ENCODE data around the gene ADCY2. TPM values are rescaled to one million over a fixed set of nuclear protein-coding genes. Genes with fewer than 3 reads are reported as not detected.
A peak's percentile ranks its signal among the peaks of the same experiment; 100 is the strongest.

ADCY2 gene
- total RNA-seq, 2 donors from 2014 or later: 5.2 to 17.7 TPM

GRCh38 chr5:7434914-7435313 is 39.0 kb downstream of the ADCY2 start:
- no peaks in the 10 kb centered on the region for H3K4me1 ChIP-seq (replicated peaks)
- H3K36me3 ChIP-seq: no peaks in the 10 kb centered on the region
- H3K27ac ChIP-seq: no peak overlapping the region
- H3K4me3 ChIP-seq: no peak overlapping the region
- intact Hi-C loops (cut with DNase I): no loop called here
- H3K27me3 ChIP-seq (replicated peaks; ENCODE audit: insufficient read depth): no peaks in the 10 kb centered on the region
- H3K9me3 ChIP-seq: no peaks in the 10 kb centered on the region
- no peak for DNase-seq (ENCODE audit: low spot score)
- TF ChIP-seq POLR2A (IDR thresholded peaks at IDR 0.05) (no peak), POLR2AphosphoS5 (IDR thresholded peaks at IDR 0.05) (no peak), CTCF (IDR thresholded peaks at IDR 0.05) (no peak)
- 96% methylated on average over 6 of the region's 6 CpGs for WGBS

GRCh38 chr5:7435503-7435902 is 39.6 kb downstream of the ADCY2 start:
- H3K27ac ChIP-seq: no peak overlapping the region
- H3K27me3 ChIP-seq (replicated peaks; ENCODE audit: insufficient read depth): no peaks in the 10 kb centered on the region
- 46% methylated on average over 3 of the region's 3 CpGs for WGBS
- DNase-seq (ENCODE audit: low spot score): no peak
- intact Hi-C loops (cut with DNase I): no loop called here
- H3K9me3 ChIP-seq: no peaks in the 10 kb centered on the region
- no peak overlapping the region for H3K4me3 ChIP-seq
- TF ChIP-seq POLR2A (IDR thresholded peaks at IDR 0.05) (no peak), POLR2AphosphoS5 (IDR thresholded peaks at IDR 0.05) (no peak), CTCF (IDR thresholded peaks at IDR 0.05) (no peak)
- H3K4me1 ChIP-seq (replicated peaks): no peaks in the 10 kb centered on the region
- no peaks in the 10 kb centered on the region for H3K36me3 ChIP-seq

GRCh38 chr5:7436521-7436920 is 40.6 kb downstream of the ADCY2 start:
- Histone ChIP-seq H3K27me3 (replicated peaks; ENCODE audit: insufficient read depth) (no peaks in the 10 kb centered on the region), H3K36me3 (no peaks in the 10 kb centered on the region), H3K27ac (no peak overlapping the region), H3K9me3 (no peaks in the 10 kb centered on the region), H3K4me3 (no peak overlapping the region), H3K4me1 (replicated peaks) (no peaks in the 10 kb centered on the region)
- intact Hi-C loops (cut with DNase I): no loop called here
- TF ChIP-seq POLR2A (IDR thresholded peaks at IDR 0.05): no peak
- peak in 1 of 4 experiments; percentile 13 for TF ChIP-seq CTCF (IDR thresholded peaks at IDR 0.05)
- no peak for TF ChIP-seq POLR2AphosphoS5 (IDR thresholded peaks at IDR 0.05)
- no peak for DNase-seq (ENCODE audit: low spot score)
- 55% methylated on average over 8 of the region's 8 CpGs for WGBS

DNA sequence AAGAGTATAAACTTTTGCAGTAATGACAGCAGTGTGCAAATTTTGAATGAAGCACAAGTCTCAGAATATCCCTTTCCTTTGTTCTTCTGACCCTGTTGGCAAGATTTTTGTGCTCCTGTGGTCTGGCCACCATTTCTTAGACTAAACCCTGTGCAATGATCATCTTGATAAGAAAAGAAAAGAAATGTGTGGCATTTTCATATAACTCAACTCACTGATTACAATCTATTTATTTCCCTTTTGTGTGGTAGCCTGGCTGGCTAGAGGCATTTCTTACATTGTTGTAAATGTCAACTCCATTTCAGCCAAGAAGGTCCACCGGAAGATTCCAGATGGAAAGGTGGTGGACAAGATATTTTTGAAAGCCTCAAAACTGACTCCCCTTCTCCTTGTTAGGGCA is 41.9 kb downstream of the ADCY2 start:
- DNase-seq (ENCODE audit: low spot score): no peak

More for the DNA sequence above, 41.9 kb downstream of the ADCY2 start:
- Histone ChIP-seq H3K27me3 (replicated peaks; ENCODE audit: insufficient read depth) (no peaks in the 10 kb centered on the region), H3K36me3 (no peaks in the 10 kb centered on the region), H3K4me3 (no peak overlapping the region), H3K9me3 (no peaks in the 10 kb centered on the region), H3K27ac (no peak overlapping the region), H3K4me1 (replicated peaks) (no peaks in the 10 kb centered on the region)
- TF ChIP-seq CTCF (IDR thresholded peaks at IDR 0.05) (no peak), POLR2A (IDR thresholded peaks at IDR 0.05) (no peak)
- 33% methylated on average over 1 of the region's 1 CpG for WGBS
- intact Hi-C loops (cut with DNase I): no loop called here

Measured in prostate gland (tissue), 2 donors.